HG03135 (cell line): ENCODE data around the gene THBD.

Experiments
- ATAC-seq: cut with Tn5 transposase; IDR thresholded peaks from one replicate; pipeline ENCODE4 v1.9.1; 2021; ENCODE audit warnings: mild to moderate bottlenecking, moderate library complexity; ENCODE audit not compliant: unreplicated experiment

Gene THBD

DNA sequence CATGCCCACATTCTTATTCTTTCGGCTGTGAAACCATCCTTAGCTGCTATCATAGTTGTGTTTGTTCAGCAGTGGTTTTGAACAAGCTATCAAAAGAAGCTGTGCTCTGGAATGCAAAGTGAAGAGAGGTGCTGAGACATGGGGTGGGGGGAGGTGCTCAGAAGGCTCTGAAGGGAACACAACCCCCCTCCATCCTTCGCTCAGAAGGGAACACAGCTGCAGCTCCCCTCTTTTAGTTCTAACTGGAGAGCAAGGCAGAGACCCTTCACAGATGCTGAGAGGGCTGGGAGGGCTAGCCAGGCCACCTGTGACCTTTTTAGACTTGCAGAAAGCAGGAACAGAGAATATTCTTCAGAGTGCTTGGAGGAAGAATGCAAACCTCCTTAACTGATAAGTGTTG lies 32.0 kb downstream of the THBD start:
- no peak for ATAC-seq

GRCh38 chr20:23013429-23013828 lies 36.0 kb downstream of the THBD start:
- ATAC-seq, result no peak

GRCh38 chr20:23011008-23011721 lies 38.3 kb downstream of the THBD start:
- ATAC-seq, result no peak

DNA sequence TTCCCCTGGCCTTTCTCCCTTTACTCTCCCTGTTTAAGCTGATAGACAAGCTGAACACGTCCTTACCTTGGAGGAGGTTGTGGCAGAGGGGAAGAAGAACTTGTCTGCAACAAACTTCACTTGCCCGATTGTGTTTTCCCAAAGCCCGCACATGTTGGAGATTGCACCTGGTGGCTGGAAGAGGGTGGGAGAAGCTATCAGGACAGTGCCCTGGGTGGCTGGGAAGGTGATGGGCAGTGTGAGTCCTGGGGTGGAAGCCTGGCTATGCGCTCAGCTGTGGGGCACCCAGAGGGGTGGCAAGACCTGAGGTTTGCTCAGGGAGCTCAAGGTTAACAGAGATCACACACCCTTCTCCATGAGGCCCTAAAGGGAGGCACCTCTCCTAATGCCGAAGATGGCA lies 39.4 kb downstream of the THBD start:
- no peak for ATAC-seq

GRCh38 chr20:23009636-23010035 lies 39.8 kb downstream of the THBD start:
- no peak for ATAC-seq

GRCh38 chr20:23008667-23009066 lies 40.8 kb downstream of the THBD start:
- no peak for ATAC-seq

DNA sequence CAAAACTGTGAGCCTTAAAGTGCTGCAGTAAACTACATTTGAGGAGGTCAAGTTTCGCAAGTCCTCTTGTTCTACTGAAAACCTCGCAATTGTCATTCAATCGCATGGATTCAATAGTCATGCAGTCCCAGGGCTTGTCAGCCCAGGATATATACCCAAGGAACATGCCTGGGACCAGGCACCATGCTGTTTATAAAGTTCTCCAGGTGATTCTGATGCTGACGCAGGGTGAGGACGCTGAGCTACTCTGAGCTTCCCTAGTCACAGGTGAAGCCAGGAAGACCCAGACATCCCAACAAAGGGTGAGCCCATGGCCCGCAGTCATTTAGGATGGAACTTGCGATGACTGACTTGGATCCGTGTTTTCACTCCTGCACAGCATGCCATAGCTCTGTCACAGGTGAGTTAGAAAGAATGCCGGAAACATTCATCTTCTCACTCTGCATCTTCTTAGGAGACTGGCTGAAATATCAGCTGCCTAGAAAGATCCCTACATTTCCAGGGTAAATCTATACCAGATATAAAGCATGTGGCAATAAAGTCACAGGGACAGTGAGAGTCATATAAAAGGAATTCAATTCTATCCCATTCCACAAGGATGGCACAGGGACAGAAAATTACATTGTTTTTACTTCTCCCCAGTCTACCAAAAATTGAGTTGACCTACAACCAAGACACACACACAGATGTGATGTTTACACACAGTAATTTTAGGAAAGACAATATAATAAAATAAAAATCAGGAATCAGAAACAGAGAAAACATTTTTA lies 41.4 kb downstream of the THBD start:
- ATAC-seq, result no peak

DNA sequence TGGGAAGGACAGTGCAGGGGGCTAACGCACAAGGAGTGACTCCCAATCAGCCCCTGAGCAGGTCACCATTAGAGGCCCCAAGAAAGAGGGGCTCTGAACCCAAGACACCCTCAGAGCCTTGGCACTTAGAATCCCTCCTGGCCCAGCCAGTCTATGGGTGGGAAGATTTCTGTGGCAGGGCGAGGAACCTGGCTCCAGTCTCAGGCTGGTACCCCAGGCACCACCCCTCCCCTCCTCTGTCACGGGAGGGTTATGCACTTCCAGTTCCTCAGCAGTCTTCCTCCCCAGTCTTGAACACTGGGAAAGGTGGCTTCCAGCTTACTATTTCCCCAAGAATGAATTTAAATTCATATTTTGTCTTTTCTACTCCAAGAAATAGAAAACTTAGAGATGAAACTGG lies 42.0 kb downstream of the THBD start:
- ATAC-seq, result no peak

DNA sequence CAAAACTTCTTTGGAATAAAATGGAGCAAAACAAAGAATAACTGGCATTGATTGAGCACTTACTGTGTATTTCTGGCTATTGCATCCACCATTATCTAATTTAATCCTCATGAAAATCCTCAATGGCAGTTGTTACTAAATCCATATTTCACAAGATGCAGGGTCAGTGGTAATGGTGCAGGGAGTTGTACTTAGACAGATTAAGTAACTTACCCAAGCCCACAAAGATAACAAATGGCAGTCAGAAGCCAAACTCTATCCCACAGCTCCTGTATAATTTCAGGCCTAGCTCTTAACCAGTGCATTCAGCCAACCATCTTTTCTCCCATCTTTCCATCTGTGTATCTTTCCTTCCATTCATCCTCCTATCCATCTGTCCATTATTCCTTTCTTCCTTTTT lies 43.7 kb downstream of the THBD start:
- ATAC-seq, result no peak

GRCh38 chr20:23003881-23004460 lies 45.5 kb downstream of the THBD start:
- no peak for ATAC-seq

DNA sequence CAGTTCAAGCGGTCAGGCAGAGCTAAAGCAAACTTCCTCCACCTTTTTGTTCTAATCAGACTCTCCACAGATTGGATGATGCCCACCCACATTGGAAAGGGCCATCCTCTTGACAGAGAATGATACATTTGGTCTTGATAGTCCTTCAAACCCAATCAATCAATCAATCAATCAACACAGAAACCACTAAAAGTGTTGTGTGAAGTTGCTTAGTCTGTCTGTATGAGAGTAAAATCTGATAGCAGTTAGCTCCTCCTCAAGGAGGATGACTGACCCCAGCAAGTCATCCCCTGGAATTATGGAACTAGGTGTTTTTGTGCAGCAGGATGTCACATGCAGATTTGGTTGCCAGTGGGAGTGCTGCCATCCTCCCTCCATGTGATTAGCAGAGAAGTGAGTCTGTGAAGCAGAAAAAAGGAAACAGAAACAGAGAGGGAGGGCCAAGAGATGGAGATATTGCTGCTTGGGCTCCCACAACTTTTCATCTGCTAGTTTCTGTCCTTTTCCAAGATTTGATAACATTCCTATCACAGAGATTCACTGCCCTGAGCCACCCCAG lies 46.3 kb downstream of the THBD start:
- no peak for ATAC-seq

- no peak for ATAC-seq
These were observed 47.2 kb downstream of the THBD start for GRCh38 chr20:23002276-23002675.

GRCh38 chr20:23000232-23000947 lies 49.1 kb downstream of the THBD start:
- no peak for ATAC-seq

- ATAC-seq, result no peak
These were observed 49.7 kb downstream of the THBD start for GRCh38 chr20:22999756-23000155.

- ATAC-seq, result no peak
These were observed 51.0 kb downstream of the THBD start for GRCh38 chr20:22998476-22998875.

DNA sequence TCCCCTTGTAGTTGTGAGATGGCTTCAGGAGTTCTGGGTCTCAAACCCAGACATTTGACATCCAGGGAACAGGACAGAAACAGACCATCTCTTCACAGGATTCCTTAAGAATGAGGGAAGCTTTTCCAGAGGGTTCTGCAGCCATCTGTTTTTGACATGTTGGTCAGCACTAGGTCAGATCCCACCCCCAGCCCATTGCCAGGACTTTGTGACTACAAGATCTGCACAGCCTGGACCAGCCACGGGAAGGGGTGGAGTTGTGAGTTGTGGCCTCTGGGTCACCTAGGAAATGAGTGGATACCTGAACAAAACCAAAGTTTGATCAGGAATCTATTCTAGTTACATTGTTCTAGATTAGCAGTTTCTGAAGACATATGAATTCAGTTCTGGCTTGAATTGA lies 53.5 kb downstream of the THBD start:
- no peak for ATAC-seq
